SK-N-SH (cell line): ENCODE results near the gene BCAT1. TPM values are rescaled to one million over a fixed set of nuclear protein-coding genes. Genes with fewer than 3 reads are reported as not detected.

Experiments used
- CTCF ChIA-PET: fragments of 300-600, 350-600 bp; formaldehyde crosslinking; extraction: SDS; loops from one replicate; lab custom pipeline; 2021; lab: Yijun Ruan, JAX
- POLR2A ChIA-PET: fragments of 350-600 bp; sonication (Branson Sonifier 250); formaldehyde crosslinking; extraction: SDS; loops from one replicate; lab custom pipeline; 2020; ENCODE audit warnings: antibody characterized with exemption, inconsistent platforms; lab: Yijun Ruan, JAX
- DNase-seq: peaks from one replicate; pipeline ENCODE4 v3.0.0; 2012
- H2AFZ ChIP-seq: fragments of 200-600 bp; sonication (generic); 2 replicates; pipeline ENCODE4 v1.8.1; 2016; ENCODE audit warnings: antibody characterized with exemption, mild to moderate bottlenecking, low read depth
- H3F3A ChIP-seq: fragments of 200-600 bp; sonication (generic); replicated peaks from 2 replicates; pipeline ENCODE3; 2016; ENCODE audit warnings: antibody characterized with exemption, mild to moderate bottlenecking; ENCODE audit not compliant: insufficient read depth
- H3K27ac ChIP-seq, 2 experiments: fragments of 200-500 bp in 1 of 2; fragments of 200-600 bp in 1 of 2; sonication (Bioruptor generic) in 1 of 2; sonication (generic), shearing (Covaris generic) in 1 of 2; 2 replicates each; pipeline versions ENCODE4 v1.5.1 to v1.6.1; 2014 to 2016; ENCODE audit warnings: low read depth in 2 of 2, inconsistent platforms in 1 of 2, low read length in 1 of 2, mild to moderate bottlenecking in 1 of 2, mixed read lengths in 1 of 2
- H3K27me3 ChIP-seq: fragments of 200-600 bp; sonication (generic), shearing (Covaris generic); 2 replicates; pipeline ENCODE4 v1.6.1; 2016; ENCODE audit warnings: mixed run types; ENCODE audit not compliant: insufficient read depth
- H3K36me3 ChIP-seq, 2 experiments: fragments of 200-500 bp in 1 of 2; fragments of 200-600 bp in 1 of 2; sonication (Bioruptor generic) in 1 of 2; sonication (generic) in 1 of 2; replicated peaks in 1 of 2; 2 replicates each; pipeline versions ENCODE3 to v1.5.1; 2014 to 2016; ENCODE audit warnings: low read length in 1 of 2, mild to moderate bottlenecking in 1 of 2; ENCODE audit not compliant: insufficient read depth in 2 of 2, control insufficient read depth in 1 of 2
- H3K4me1 ChIP-seq, 2 experiments: fragments of 200-500 bp in 1 of 2; fragments of 200-600 bp in 1 of 2; sonication (Bioruptor generic) in 1 of 2; sonication (generic), shearing (Covaris generic) in 1 of 2; 2 replicates each; pipeline versions ENCODE4 v1.5.1 to v1.6.1; 2014 to 2016; ENCODE audit warnings: low read depth in 1 of 2, low read length in 1 of 2, mixed run types in 1 of 2; ENCODE audit not compliant: insufficient read depth in 2 of 2, control insufficient read depth in 1 of 2
- H3K4me2 ChIP-seq: fragments of 200-600 bp; sonication (generic), shearing (Covaris generic); 2 replicates; pipeline ENCODE4 v1.6.1; 2017; ENCODE audit warnings: mixed run types
- H3K4me3 ChIP-seq, 2 experiments: fragments of 200-500 bp in 1 of 2; fragments of 200-600 bp in 1 of 2; sonication (Bioruptor generic) in 1 of 2; sonication (generic), shearing (Covaris generic) in 1 of 2; 2 replicates each; pipeline versions ENCODE4 v1.5.1 to v1.8.1; 2014 to 2016; ENCODE audit warnings: low read depth in 2 of 2, inconsistent platforms in 1 of 2, low read length in 1 of 2, mild to moderate bottlenecking in 1 of 2, mixed read lengths in 1 of 2, moderate library complexity in 1 of 2
- H3K79me2 ChIP-seq: fragments of 200-600 bp; sonication (generic); 2 replicates; pipeline ENCODE4 v1.8.1; 2017; ENCODE audit warnings: mild to moderate bottlenecking; ENCODE audit not compliant: insufficient read depth
- H3K9ac ChIP-seq: fragments of 200-600 bp; sonication (generic); 2 replicates; pipeline ENCODE4 v1.6.1; 2017; ENCODE audit warnings: mixed run types
- H3K9me2 ChIP-seq: fragments of 200-600 bp; sonication (generic); 2 replicates; pipeline ENCODE4 v1.6.1; 2017; ENCODE audit warnings: mixed run types
- H3K9me3 ChIP-seq: fragments of 200-600 bp; sonication (generic); 2 replicates; pipeline ENCODE4 v1.6.1; 2017; ENCODE audit warnings: mixed run types, mild to moderate bottlenecking, moderate library complexity
- H4K20me1 ChIP-seq: fragments of 200-600 bp; sonication (generic); 2 replicates; pipeline ENCODE4 v1.6.1; 2017; ENCODE audit warnings: mild to moderate bottlenecking, mixed run types; ENCODE audit not compliant: insufficient read depth
- CHD2 ChIP-seq: fragments of 150-350 bp; IDR thresholded peaks from 2 replicates; pipeline ENCODE4 v1.6.1; 2018; ENCODE audit warnings: low read length; ENCODE audit not compliant: partially characterized antibody
- EP300 ChIP-seq, 2 experiments: IDR thresholded peaks; 2 replicates each; pipeline versions ENCODE4 v1.4.0 to v1.6.1; 2012; ENCODE audit warnings: borderline replicate concordance in 1 of 2, low read depth in 1 of 2, low read length in 1 of 2
- FOSL2 ChIP-seq: IDR thresholded peaks from 2 replicates; pipeline ENCODE4 v1.4.0; 2012; ENCODE audit warnings: low read depth, mild to moderate bottlenecking, moderate library complexity, borderline replicate concordance
- FOXJ3 ChIP-seq: sonication (generic); formaldehyde crosslinking; IDR thresholded peaks from 2 replicates; pipeline ENCODE4 v1.5.1; 2020; ENCODE audit warnings: mild to moderate bottlenecking, missing genetic modification reagents
- GABPA ChIP-seq: IDR thresholded peaks from 2 replicates; pipeline ENCODE4 v1.4.0; 2012; ENCODE audit warnings: low read depth, mild to moderate bottlenecking
- MEF2A ChIP-seq: IDR thresholded peaks from 2 replicates; pipeline ENCODE4 v1.4.0; 2012; ENCODE audit warnings: low read depth, borderline replicate concordance
- WGBS: methylation state at CpG from one replicate; pipeline ENCODE4 v1.1.6; 2017; ENCODE audit warnings: low lambda C conversion rate; 5-methylcytosine and 5-hydroxymethylcytosine counted together
- polyA plus RNA-seq, 3 experiments: library from polyadenylated mRNA; depleted of rRNA; stranded (reverse); fragments of >200 nt; gene quantifications; 2 replicates each; pipeline ENCODE4 v1.2.3, GENCODE V29; 2012
- TF ChIP-seq, protein P1 (sequence below): IDR thresholded peaks from 2 replicates; pipeline ENCODE4 v1.4.0; 2012; ENCODE audit warnings: low read depth, borderline replicate concordance
- TF ChIP-seq, protein P2 (sequence below): IDR thresholded peaks from 2 replicates; pipeline ENCODE4 v1.4.0; 2012; ENCODE audit warnings: low read depth, borderline replicate concordance
- TF ChIP-seq, protein P3 (sequence below): IDR thresholded peaks from 2 replicates; pipeline ENCODE4 v1.6.1; 2012; ENCODE audit warnings: mild to moderate bottlenecking, low read depth, low read length, moderate library complexity
- TF ChIP-seq, protein P4 (sequence below): IDR thresholded peaks from 2 replicates; pipeline ENCODE4 v1.4.0; 2012; ENCODE audit warnings: low read depth

BCAT1 gene
- polyA plus RNA-seq, 1 of the 3 experiments (the other 2 are of a cell fraction), result 7.7 TPM

DNA sequence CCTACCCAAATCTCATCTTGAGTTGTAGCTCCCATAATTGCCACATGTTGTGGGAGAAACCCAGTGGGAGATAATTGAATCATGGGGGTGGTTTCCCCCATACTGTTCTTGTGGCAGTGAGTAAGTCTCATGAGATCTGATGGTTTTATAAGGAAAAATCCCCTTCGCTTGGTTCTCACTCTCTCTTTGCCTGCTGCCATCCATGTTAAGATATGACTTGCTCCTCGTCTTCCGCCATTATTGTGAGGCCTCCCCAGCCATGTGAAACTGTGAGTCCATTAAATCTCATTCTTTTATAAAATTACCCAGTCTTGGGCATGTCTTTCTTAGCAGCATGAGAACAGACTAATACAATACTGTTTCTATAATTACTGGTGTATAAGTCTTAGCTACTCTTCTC is 6.5 kb upstream of the BCAT1 start:
- Histone ChIP-seq H3K9me2 (no peaks in the 10 kb centered on the region), H3K27me3 (no peaks in the 10 kb centered on the region), H3F3A (peaks cover 4% of the 10 kb centered on the region), H2AFZ (no peak overlapping the region), H3K36me3 (no peaks in the 10 kb centered on the region), H3K79me2 (no peaks in the 10 kb centered on the region), H4K20me1 (no peaks in the 10 kb centered on the region), H3K4me2 (no peak overlapping the region), H3K27ac (no peak overlapping the region), H3K9ac (no peak overlapping the region), H3K4me1 (peaks cover 0 to 3% of the 10 kb centered on the region in 2 experiments; a peak in 2 of 4 replicates), H3K4me3 (no peak overlapping the region), H3K9me3 (no peaks in the 10 kb centered on the region)
- POLR2A ChIA-PET, result interaction anchor here (0.7 kb wide), 1 partner anchor 27 kb away, joined by 5 read pairs; no protein-coding TSS in a partner anchor
- WGBS, result 96% methylated on average over 3 of the region's 3 CpGs
- DNase-seq, result no peak
- TF ChIP-seq, protein P1, sequence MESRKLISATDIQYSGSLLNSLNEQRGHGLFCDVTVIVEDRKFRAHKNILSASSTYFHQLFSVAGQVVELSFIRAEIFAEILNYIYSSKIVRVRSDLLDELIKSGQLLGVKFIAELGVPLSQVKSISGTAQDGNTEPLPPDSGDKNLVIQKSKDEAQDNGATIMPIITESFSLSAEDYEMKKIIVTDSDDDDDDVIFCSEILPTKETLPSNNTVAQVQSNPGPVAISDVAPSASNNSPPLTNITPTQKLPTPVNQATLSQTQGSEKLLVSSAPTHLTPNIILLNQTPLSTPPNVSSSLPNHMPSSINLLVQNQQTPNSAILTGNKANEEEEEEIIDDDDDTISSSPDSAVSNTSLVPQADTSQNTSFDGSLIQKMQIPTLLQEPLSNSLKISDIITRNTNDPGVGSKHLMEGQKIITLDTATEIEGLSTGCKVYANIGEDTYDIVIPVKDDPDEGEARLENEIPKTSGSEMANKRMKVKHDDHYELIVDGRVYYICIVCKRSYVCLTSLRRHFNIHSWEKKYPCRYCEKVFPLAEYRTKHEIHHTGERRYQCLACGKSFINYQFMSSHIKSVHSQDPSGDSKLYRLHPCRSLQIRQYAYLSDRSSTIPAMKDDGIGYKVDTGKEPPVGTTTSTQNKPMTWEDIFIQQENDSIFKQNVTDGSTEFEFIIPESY, result no peak
- TF ChIP-seq, protein P2, sequence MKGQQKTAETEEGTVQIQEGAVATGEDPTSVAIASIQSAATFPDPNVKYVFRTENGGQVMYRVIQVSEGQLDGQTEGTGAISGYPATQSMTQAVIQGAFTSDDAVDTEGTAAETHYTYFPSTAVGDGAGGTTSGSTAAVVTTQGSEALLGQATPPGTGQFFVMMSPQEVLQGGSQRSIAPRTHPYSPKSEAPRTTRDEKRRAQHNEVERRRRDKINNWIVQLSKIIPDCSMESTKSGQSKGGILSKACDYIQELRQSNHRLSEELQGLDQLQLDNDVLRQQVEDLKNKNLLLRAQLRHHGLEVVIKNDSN, result no peak
- TF ChIP-seq, protein P3, sequence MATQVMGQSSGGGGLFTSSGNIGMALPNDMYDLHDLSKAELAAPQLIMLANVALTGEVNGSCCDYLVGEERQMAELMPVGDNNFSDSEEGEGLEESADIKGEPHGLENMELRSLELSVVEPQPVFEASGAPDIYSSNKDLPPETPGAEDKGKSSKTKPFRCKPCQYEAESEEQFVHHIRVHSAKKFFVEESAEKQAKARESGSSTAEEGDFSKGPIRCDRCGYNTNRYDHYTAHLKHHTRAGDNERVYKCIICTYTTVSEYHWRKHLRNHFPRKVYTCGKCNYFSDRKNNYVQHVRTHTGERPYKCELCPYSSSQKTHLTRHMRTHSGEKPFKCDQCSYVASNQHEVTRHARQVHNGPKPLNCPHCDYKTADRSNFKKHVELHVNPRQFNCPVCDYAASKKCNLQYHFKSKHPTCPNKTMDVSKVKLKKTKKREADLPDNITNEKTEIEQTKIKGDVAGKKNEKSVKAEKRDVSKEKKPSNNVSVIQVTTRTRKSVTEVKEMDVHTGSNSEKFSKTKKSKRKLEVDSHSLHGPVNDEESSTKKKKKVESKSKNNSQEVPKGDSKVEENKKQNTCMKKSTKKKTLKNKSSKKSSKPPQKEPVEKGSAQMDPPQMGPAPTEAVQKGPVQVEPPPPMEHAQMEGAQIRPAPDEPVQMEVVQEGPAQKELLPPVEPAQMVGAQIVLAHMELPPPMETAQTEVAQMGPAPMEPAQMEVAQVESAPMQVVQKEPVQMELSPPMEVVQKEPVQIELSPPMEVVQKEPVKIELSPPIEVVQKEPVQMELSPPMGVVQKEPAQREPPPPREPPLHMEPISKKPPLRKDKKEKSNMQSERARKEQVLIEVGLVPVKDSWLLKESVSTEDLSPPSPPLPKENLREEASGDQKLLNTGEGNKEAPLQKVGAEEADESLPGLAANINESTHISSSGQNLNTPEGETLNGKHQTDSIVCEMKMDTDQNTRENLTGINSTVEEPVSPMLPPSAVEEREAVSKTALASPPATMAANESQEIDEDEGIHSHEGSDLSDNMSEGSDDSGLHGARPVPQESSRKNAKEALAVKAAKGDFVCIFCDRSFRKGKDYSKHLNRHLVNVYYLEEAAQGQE, result no peak
- TF ChIP-seq MEF2A, result no peak
- TF ChIP-seq FOXJ3, result no peak
- TF ChIP-seq CHD2, result no peak
- TF ChIP-seq FOSL2, result no peak
- no peak for TF ChIP-seq EP300 (IDR thresholded peaks at IDR 0.05; ENCODE audit: borderline replicate concordance in 1 of 2, low read depth in 1 of 2, low read length in 1 of 2)
- no peak for TF ChIP-seq GABPA
- TF ChIP-seq, protein P4, sequence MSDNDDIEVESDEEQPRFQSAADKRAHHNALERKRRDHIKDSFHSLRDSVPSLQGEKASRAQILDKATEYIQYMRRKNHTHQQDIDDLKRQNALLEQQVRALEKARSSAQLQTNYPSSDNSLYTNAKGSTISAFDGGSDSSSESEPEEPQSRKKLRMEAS, result no peak
- CTCF ChIA-PET, result interaction anchor here (1.0 kb wide), 1 partner anchor 181 kb away, joined by 3 read pairs; no protein-coding TSS in a partner anchor
